Bone marrow (tissue), 2 donors: ENCODE data around the gene CTNNAL1.
A peak's percentile ranks its signal among the peaks of the same experiment; 100 is the strongest.
"Not testable (repeated sequence)": the region's sequence is repeated elsewhere in the genome, so short reads cannot be mapped to it uniquely, and the experiment has no call there.

Experiments
- DNase-seq, 2 donors: peaks; one replicate each; lab custom pipeline; 2025; lab: John Stamatoyannopoulos, UW

CTNNAL1 gene

GRCh38 chr9:108983885-108984284, 29.4 kb downstream of the CTNNAL1 start:
- DNase-seq = no peak

- DNase-seq = no peak
Measured at GRCh38 chr9:108980893-108981292, 32.4 kb downstream of the CTNNAL1 start.

- no peak for DNase-seq
Measured at GRCh38 chr9:108978205-108978604, 35.1 kb downstream of the CTNNAL1 start.

GRCh38 chr9:108973895-108974294, 39.4 kb downstream of the CTNNAL1 start:
- no peak for DNase-seq

- no peak for DNase-seq
Measured at GRCh38 chr9:108972626-108973209, 40.6 kb downstream of the CTNNAL1 start.

GRCh38 chr9:108972186-108972585, 41.1 kb downstream of the CTNNAL1 start:
- no peak for DNase-seq

- not testable (repeated sequence) for DNase-seq
Measured at GRCh38 chr9:108971392-108971791, 41.9 kb downstream of the CTNNAL1 start.

- no peak for DNase-seq
Measured at GRCh38 chr9:108967916-108968315, 45.4 kb downstream of the CTNNAL1 start.

GRCh38 chr9:108963459-108964143, 49.7 kb downstream of the CTNNAL1 start:
- DNase-seq = no peak

GRCh38 chr9:108961151-108961550, 52.1 kb downstream of the CTNNAL1 start:
- no peak for DNase-seq

- DNase-seq = no peak
Measured at GRCh38 chr9:108960331-108960730, 53.0 kb downstream of the CTNNAL1 start.

GRCh38 chr9:108956631-108957026, 56.7 kb downstream of the CTNNAL1 start:
- DNase-seq = no peak

- no peak for DNase-seq
Measured at GRCh38 chr9:108956022-108956630, 57.2 kb downstream of the CTNNAL1 start.

GRCh38 chr9:108953983-108954574, 59.2 kb downstream of the CTNNAL1 start:
- peak in 1 of 2 donors; percentile 15 for DNase-seq

GRCh38 chr9:108951578-108951977, 61.7 kb downstream of the CTNNAL1 start:
- DNase-seq = no peak

- DNase-seq = no peak
Measured at GRCh38 chr9:108950168-108950567, 63.1 kb downstream of the CTNNAL1 start.

- DNase-seq = no peak
Measured at GRCh38 chr9:108939975-108940374, 73.3 kb downstream of the CTNNAL1 start.

- no peak for DNase-seq
Measured at GRCh38 chr9:108937561-108938305, 75.6 kb downstream of the CTNNAL1 start.

GRCh38 chr9:108934323-108934893, 78.9 kb downstream of the CTNNAL1 start, which contains the start of gene ABITRAM:
TSS of gene ABITRAM (plus strand) at chr9:108934400. CDS start at chr9:108934487, 87 bp downstream.
- peak in 1 of 2 donors; percentile 80 for DNase-seq

- DNase-seq = peak; percentile 82 to 84
Measured at GRCh38 chr9:108933718-108934322, 79.5 kb downstream of the CTNNAL1 start, which contains the start of gene ELP1. TSS of gene ELP1 (minus strand) at chr9:108934124. CDS start at chr9:108931146, 2,978 bp downstream.

- no peak for DNase-seq
Measured at GRCh38 chr9:108933231-108933717, 80.0 kb downstream of the CTNNAL1 start.
